GM12872 (cell line): ENCODE data around the gene IMMP2L.

Experiments
- CTCF ChIP-seq: IDR thresholded peaks from 3 replicates; pipeline ENCODE4 v1.5.1; 2011; ENCODE audit warnings: low read depth, mild to moderate bottlenecking, low read length, moderate library complexity; ENCODE audit not compliant: insufficient read depth

Gene IMMP2L

GRCh38 chr7:111329367-111330234 lies 232.7 kb downstream of the IMMP2L start:
- TF ChIP-seq CTCF, result no peak

DNA sequence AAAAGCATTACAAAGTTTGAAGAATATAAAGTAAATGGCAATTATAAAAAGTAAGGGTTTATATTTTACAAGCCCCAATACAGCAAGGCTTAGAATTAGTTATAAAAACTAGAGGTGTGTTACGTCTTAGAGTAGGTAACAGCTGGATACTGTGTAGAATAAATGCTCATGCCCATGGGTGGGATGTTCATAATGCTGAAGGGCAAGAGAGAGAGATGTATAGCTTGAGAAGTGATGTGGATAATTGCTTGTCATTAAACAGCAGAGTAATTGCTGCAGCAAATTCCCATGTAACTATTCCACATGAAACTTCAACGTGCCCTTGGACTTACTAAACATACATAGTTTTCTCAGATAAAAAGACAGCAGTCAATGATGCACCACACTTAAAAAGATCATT lies 233.8 kb downstream of the IMMP2L start:
- TF ChIP-seq CTCF, result no peak

DNA sequence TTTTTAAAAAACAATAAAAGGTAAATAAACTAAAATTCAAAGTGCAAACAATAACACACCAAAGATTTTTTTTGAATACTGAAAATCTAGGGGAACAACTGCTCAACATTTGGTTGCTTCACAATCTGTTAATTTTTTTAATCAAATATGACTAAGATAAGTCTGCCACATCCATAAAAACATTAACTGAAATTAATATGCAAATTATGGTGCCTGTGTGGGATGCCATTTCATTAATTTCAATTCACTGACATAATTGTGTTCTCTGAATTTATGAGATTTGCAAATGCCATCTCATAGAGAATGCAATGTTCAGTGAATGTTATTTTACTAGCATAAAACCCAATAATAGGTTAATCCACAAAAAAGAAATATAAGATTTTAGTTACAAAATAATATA lies 237.5 kb downstream of the IMMP2L start:
- TF ChIP-seq CTCF, result no peak

GRCh38 chr7:111324228-111324627 lies 238.1 kb downstream of the IMMP2L start:
- no peak for TF ChIP-seq CTCF

DNA sequence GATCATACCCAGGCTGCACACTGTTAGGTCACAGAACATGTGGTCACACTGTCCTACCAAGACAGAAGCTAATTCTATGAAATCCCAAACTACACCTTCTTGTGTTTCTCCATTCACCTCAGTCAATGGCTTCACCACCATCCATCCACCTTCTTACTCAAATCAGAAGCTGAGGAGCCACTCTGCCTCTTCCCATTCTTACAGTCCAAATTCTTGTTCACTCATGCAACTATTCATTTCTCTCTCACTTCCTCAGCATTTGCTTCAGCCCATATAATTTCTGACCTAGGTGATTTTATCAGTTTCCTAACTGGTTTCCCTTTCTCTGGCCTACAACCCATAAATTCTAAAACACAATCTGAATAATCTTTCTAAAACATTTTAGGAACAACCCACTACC lies 242.2 kb downstream of the IMMP2L start:
- no peak for TF ChIP-seq CTCF

- no peak for TF ChIP-seq CTCF
Measured at GRCh38 chr7:111312966-111313365, 249.3 kb downstream of the IMMP2L start.

GRCh38 chr7:111308691-111309090 lies 253.6 kb downstream of the IMMP2L start:
- no peak for TF ChIP-seq CTCF

- no peak for TF ChIP-seq CTCF
Measured at GRCh38 chr7:111301891-111302290, 260.4 kb downstream of the IMMP2L start.
